Measurements from ENCODE around the gene SAMSN1. TPM values are rescaled to one million over a fixed set of nuclear protein-coding genes. Genes with fewer than 3 reads are reported as not detected.
A peak's percentile ranks its signal among the peaks of the same experiment; 100 is the strongest.

The SAMSN1 gene
- total and polyA plus RNA-seq, 9 of the 15 experiments (the other 6 are each of a cell fraction or from before 2014, with no cell fraction given) = 101 to 223 (median 159) TPM

GRCh38 chr21:14581902-14582457 lies 35.9 kb upstream of the SAMSN1 start (continued):
- peak; percentile 74 for TF ChIP-seq JUN (IDR thresholded peaks at IDR 0.05; ENCODE audit: borderline replicate concordance, low read depth, low read length)
- no peak for TF ChIP-seq JUN (CRISPR knock-in tag; IDR thresholded peaks at IDR 0.05; ENCODE audit: borderline replicate concordance)
- TF ChIP-seq ETV5 (CRISPR knock-in tag; IDR thresholded peaks at IDR 0.05; ENCODE audit: low read depth) = no peak
- no peak for TF ChIP-seq MEF2D (tag; conservative IDR thresholded peaks at IDR 0.05; ENCODE audit: low read depth)
- no peak for TF ChIP-seq KHSRP (IDR thresholded peaks at IDR 0.05)
- TF ChIP-seq, protein P1, sequence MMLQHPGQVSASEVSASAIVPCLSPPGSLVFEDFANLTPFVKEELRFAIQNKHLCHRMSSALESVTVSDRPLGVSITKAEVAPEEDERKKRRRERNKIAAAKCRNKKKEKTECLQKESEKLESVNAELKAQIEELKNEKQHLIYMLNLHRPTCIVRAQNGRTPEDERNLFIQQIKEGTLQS (IDR thresholded peaks at IDR 0.05) = peak; percentile 50; the same call in 1 of the 2 replicates
- TF ChIP-seq, protein P1 (CRISPR knock-in tag; conservative IDR thresholded peaks at IDR 0.05) = no peak
- TF ChIP-seq PRMT5 (CRISPR knock-in tag; IDR thresholded peaks at IDR 0.05) = no peak
- TF ChIP-seq ELK1 (CRISPR knock-in tag; IDR thresholded peaks at IDR 0.05) = no peak
- TF ChIP-seq NCOA2 (IDR thresholded peaks at IDR 0.05; ENCODE audit: partially characterized antibody in 2 of 2) = peak in 1 of 2 experiments; percentile 29
- TF ChIP-seq GABPA (tag; conservative IDR thresholded peaks at IDR 0.05; ENCODE audit: low read depth) = peak; percentile 27; the same call in 1 of the 2 replicates
- TF ChIP-seq E2F8 (IDR thresholded peaks at IDR 0.05; ENCODE audit: low read depth, partially characterized antibody) = peak; percentile 34
- peak; percentile 49 for TF ChIP-seq MEIS2 (IDR thresholded peaks at IDR 0.05; ENCODE audit: partially characterized antibody)
- 0 out of 4 replicates have a peak, but pooled peaks of 1 of the 2 experiments have one; percentile 32 for TF ChIP-seq FOXK2 (conservative IDR thresholded peaks at IDR 0.05 in 1 of 2, IDR thresholded peaks at IDR 0.05 in 1 of 2; ENCODE audit: low read depth in 2 of 2)
- TF ChIP-seq KLF6 (CRISPR knock-in tag; IDR thresholded peaks at IDR 0.05; ENCODE audit: borderline replicate concordance) = no peak
- no peak for TF ChIP-seq ZNF217 (CRISPR knock-in tag; IDR thresholded peaks at IDR 0.05)
- peak; percentile 75; the same call in 1 of the 2 replicates for TF ChIP-seq CTBP1 (IDR thresholded peaks at IDR 0.05; ENCODE audit: borderline replicate concordance)
- peak; percentile 91 for TF ChIP-seq JUND (IDR thresholded peaks at IDR 0.05; ENCODE audit: borderline replicate concordance, low read depth, low read length)
- peak; percentile 74; the same call in 2 of the 3 replicates for TF ChIP-seq JUND (tag; IDR thresholded peaks at IDR 0.05; ENCODE audit: borderline replicate concordance, low read depth, low read length)
- TF ChIP-seq GATAD2B (IDR thresholded peaks at IDR 0.05; ENCODE audit: borderline replicate concordance) = peak; percentile 80; the same call in 1 of the 2 replicates
- no peak for TF ChIP-seq PYGO2 (tag; IDR thresholded peaks at IDR 0.05)
- no peak for TF ChIP-seq HOXB6 (CRISPR knock-in tag; IDR thresholded peaks at IDR 0.05; ENCODE audit: borderline replicate concordance)
- no peak for TF ChIP-seq RB1 (IDR thresholded peaks at IDR 0.05; ENCODE audit: low read depth)
- TF ChIP-seq SIN3A (IDR thresholded peaks at IDR 0.05; ENCODE audit: borderline replicate concordance in 2 of 2, control insufficient read depth in 1 of 2, low read depth in 2 of 2, low read length in 2 of 2) = no peak
- peak; percentile 83 for TF ChIP-seq ELF1 (tag; IDR thresholded peaks at IDR 0.05)

Measured in K562 (cell line).